Measurements from ENCODE around the gene AKAP1. TPM values are rescaled to one million over a fixed set of nuclear protein-coding genes. Genes with fewer than 3 reads are reported as not detected.

Gene AKAP1
- polyA plus RNA-seq, 1 donor from 2014 or later: 38.7 TPM

- Histone ChIP-seq H3K9me3 (ENCODE audit: low read length) (no peaks in the 10 kb centered on the region), H3K9me2 (ENCODE audit: insufficient read depth, low read length) (no peaks in the 10 kb centered on the region), H3K9ac (ENCODE audit: low read length) (no peak overlapping the region), H3K4me2 (ENCODE audit: low read length) (no peak overlapping the region), H2AFZ (ENCODE audit: low read depth, low read length) (no peak overlapping the region), H3K27me3 (ENCODE audit: insufficient read depth, low read depth, low read length) (no peaks in the 10 kb centered on the region), H3K36me3 (ENCODE audit: insufficient read depth, low read length) (no peaks in the 10 kb centered on the region), H4K20me1 (ENCODE audit: insufficient read depth) (no peaks in the 10 kb centered on the region), H3K4me3 (ENCODE audit: low read length) (no peak overlapping the region), H3F3A (ENCODE audit: insufficient read depth, low read length, poor library complexity, severe bottlenecking) (no peaks in the 10 kb centered on the region), H3K27ac (ENCODE audit: low read length) (no peak overlapping the region), H3K79me2 (replicated peaks; ENCODE audit: insufficient read depth, low read length) (no peaks in the 10 kb centered on the region)
- TF ChIP-seq RAD21 (conservative IDR thresholded peaks at IDR 0.05): no peak
- TF ChIP-seq, protein P1, sequence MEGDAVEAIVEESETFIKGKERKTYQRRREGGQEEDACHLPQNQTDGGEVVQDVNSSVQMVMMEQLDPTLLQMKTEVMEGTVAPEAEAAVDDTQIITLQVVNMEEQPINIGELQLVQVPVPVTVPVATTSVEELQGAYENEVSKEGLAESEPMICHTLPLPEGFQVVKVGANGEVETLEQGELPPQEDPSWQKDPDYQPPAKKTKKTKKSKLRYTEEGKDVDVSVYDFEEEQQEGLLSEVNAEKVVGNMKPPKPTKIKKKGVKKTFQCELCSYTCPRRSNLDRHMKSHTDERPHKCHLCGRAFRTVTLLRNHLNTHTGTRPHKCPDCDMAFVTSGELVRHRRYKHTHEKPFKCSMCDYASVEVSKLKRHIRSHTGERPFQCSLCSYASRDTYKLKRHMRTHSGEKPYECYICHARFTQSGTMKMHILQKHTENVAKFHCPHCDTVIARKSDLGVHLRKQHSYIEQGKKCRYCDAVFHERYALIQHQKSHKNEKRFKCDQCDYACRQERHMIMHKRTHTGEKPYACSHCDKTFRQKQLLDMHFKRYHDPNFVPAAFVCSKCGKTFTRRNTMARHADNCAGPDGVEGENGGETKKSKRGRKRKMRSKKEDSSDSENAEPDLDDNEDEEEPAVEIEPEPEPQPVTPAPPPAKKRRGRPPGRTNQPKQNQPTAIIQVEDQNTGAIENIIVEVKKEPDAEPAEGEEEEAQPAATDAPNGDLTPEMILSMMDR (IDR thresholded peaks at IDR 0.05; ENCODE audit: poor library complexity, severe bottlenecking): no peak
- TF ChIP-seq SMC3 (conservative IDR thresholded peaks at IDR 0.05; ENCODE audit: poor library complexity): no peak
- no peak for TF ChIP-seq MXI1 (conservative IDR thresholded peaks at IDR 0.05; ENCODE audit: poor library complexity, severe bottlenecking)
- no peak for TF ChIP-seq TAF1 (IDR thresholded peaks at IDR 0.05; ENCODE audit: low read depth)
- TF ChIP-seq REST (IDR thresholded peaks at IDR 0.05; ENCODE audit: borderline replicate concordance): no peak
- TF ChIP-seq POLR2AphosphoS5 (IDR thresholded peaks at IDR 0.05): no peak
- TF ChIP-seq EZH2 (IDR thresholded peaks at IDR 0.05; ENCODE audit: borderline replicate concordance, insufficient read depth, low read length, poor library complexity, severe bottlenecking): no peak
- no peak for TF ChIP-seq EP300 (conservative IDR thresholded peaks at IDR 0.05; ENCODE audit: poor library complexity, severe bottlenecking)
Measured at GRCh38 chr17:57048096-57048495, 37.0 kb upstream of the AKAP1 start.

- Histone ChIP-seq H3K4me3 (ENCODE audit: low read length) (no peak overlapping the region), H3K4me2 (ENCODE audit: low read length) (no peak overlapping the region), H3K27me3 (ENCODE audit: insufficient read depth, low read depth, low read length) (no peaks in the 10 kb centered on the region), H4K20me1 (ENCODE audit: insufficient read depth) (no peaks in the 10 kb centered on the region), H2AFZ (ENCODE audit: low read depth, low read length) (no peak overlapping the region), H3K79me2 (replicated peaks; ENCODE audit: insufficient read depth, low read length) (no peaks in the 10 kb centered on the region), H3K27ac (ENCODE audit: low read length) (no peak overlapping the region), H3F3A (ENCODE audit: insufficient read depth, low read length, poor library complexity, severe bottlenecking) (no peaks in the 10 kb centered on the region), H3K9me3 (ENCODE audit: low read length) (no peaks in the 10 kb centered on the region), H3K9me2 (ENCODE audit: insufficient read depth, low read length) (no peaks in the 10 kb centered on the region), H3K36me3 (ENCODE audit: insufficient read depth, low read length) (no peaks in the 10 kb centered on the region), H3K9ac (ENCODE audit: low read length) (no peak overlapping the region)
- no peak for TF ChIP-seq POLR2AphosphoS5 (IDR thresholded peaks at IDR 0.05)
- no peak for TF ChIP-seq TAF1 (IDR thresholded peaks at IDR 0.05; ENCODE audit: low read depth)
- TF ChIP-seq EZH2 (IDR thresholded peaks at IDR 0.05; ENCODE audit: borderline replicate concordance, insufficient read depth, low read length, poor library complexity, severe bottlenecking): no peak
- TF ChIP-seq, protein P1 (IDR thresholded peaks at IDR 0.05; ENCODE audit: poor library complexity, severe bottlenecking): no peak
- no peak for TF ChIP-seq MXI1 (conservative IDR thresholded peaks at IDR 0.05; ENCODE audit: poor library complexity, severe bottlenecking)
- TF ChIP-seq SMC3 (conservative IDR thresholded peaks at IDR 0.05; ENCODE audit: poor library complexity): no peak
- TF ChIP-seq EP300 (conservative IDR thresholded peaks at IDR 0.05; ENCODE audit: poor library complexity, severe bottlenecking): no peak
- no peak for TF ChIP-seq REST (IDR thresholded peaks at IDR 0.05; ENCODE audit: borderline replicate concordance)
- TF ChIP-seq RAD21 (conservative IDR thresholded peaks at IDR 0.05): no peak
Measured at GRCh38 chr17:57050306-57050705, 34.7 kb upstream of the AKAP1 start.
